Natural killer cell treated with Interleukin-12 subunit alpha and Interleukin-12 subunit beta and Interleukin-15 and Interleukin-18, amount 100 ng/mL, for 72 hours (primary cell): ENCODE results near the gene RBM47. TPM values are rescaled to one million over a fixed set of nuclear protein-coding genes. Genes with fewer than 3 reads are reported as not detected.

ENCODE experiments used
- ATAC-seq, 2 donors: fragments of 150-1000 bp; cut with Tn5 transposase in 1 of 2; sonication (Bioruptor Pico), chemical (Tn5 transposase) in 1 of 2; 2 replicates each; pipeline ENCODE4 v1.10.0; 2021
- DNase-seq: peaks from one replicate; pipeline ENCODE4 v3.0.0; 2022; ENCODE audit warnings: low spot score
- H3K27ac Mint-ChIP-seq, 2 donors: 1 replicate in 1 of 2; 2 replicates in 1 of 2; pipeline ENCODE4 v1.8.0; 2022; ENCODE audit warnings: mixed read lengths in 2 of 2, mild to moderate bottlenecking in 1 of 2, moderate library complexity in 1 of 2
- H3K27me3 Mint-ChIP-seq, 2 donors: 1 replicate in 1 of 2; 2 replicates in 1 of 2; pipeline ENCODE4 v1.8.0; 2022; ENCODE audit warnings: mixed read lengths in 2 of 2
- H3K36me3 Mint-ChIP-seq: one replicate; pipeline ENCODE4 v1.8.0; 2022; ENCODE audit warnings: mixed read lengths
- H3K4me1 Mint-ChIP-seq, 2 donors: 1 replicate in 1 of 2; 2 replicates in 1 of 2; pipeline ENCODE4 v1.8.0; 2022; ENCODE audit warnings: low read depth in 2 of 2, mixed read lengths in 2 of 2, mild to moderate bottlenecking in 1 of 2
- H3K4me3 Mint-ChIP-seq: one replicate; pipeline ENCODE4 v1.8.0; 2022; ENCODE audit warnings: mixed read lengths
- H3K9me3 Mint-ChIP-seq: 2 replicates; pipeline ENCODE4 v1.8.0; 2022; ENCODE audit warnings: mixed read lengths
- total RNA-seq, 2 donors: library from RNA; stranded (reverse); gene quantifications; one replicate each; pipeline ENCODE4 v1.2.3, GENCODE V29; 2022

Gene RBM47
- total RNA-seq, 2 donors from 2014 or later: 8.5 to 15.4 TPM

DNA sequence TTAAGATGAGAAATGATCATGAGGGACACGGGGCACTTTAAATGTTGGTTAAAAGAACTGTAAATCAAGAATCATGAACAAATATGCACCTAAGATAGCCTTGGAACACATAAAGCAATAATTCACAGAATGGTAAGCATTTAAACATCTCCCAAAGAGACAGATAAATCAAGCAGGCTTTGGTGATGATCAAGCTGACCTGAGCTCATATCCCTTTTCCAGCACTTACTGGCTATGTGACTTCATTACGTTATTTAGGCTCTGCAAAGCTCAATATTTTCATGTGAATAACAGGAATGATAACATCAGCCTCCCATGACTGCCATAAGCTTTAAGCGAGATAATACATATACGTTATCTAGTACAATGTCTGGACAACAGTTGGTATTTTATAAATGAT is 239.7 kb downstream of the RBM47 start:
- no peak for DNase-seq
- ATAC-seq: no peak
- Mint-ChIP-seq H3K27ac (no peak overlapping the region), H3K9me3 (no peaks in the 10 kb centered on the region), H3K4me1 (no peaks in the 10 kb centered on the region), H3K27me3 (peaks cover 12 to 13% of the 10 kb centered on the region in 2 donors), H3K36me3 (no peaks in the 10 kb centered on the region), H3K4me3 (no peak overlapping the region)

DNA sequence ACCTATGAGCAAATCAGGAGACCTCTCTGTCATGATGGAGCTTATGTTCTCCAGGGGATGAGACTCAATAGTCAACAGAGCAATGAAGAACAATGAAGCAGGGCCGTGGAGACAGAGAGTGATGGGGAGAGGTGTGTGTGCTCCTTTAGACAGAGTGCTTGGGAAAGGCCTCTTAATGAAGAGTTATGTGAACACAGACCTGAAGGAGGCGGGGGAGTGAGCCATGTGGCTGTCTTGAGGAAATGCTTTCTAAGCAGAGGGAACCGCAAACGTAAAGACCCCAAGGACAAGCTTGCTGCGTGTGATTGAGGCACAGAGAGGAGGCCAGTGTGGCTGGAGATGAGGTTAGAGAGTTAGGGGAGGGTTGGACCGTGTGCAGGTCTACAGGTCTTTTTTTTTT is 241.4 kb downstream of the RBM47 start:
- DNase-seq: no peak
- Mint-ChIP-seq H3K4me3 (no peak overlapping the region), H3K27me3 (peaks cover 15 to 18% of the 10 kb centered on the region in 2 donors), H3K9me3 (no peaks in the 10 kb centered on the region), H3K27ac (no peak overlapping the region), H3K4me1 (no peaks in the 10 kb centered on the region), H3K36me3 (no peaks in the 10 kb centered on the region)
- ATAC-seq: no peak

DNA sequence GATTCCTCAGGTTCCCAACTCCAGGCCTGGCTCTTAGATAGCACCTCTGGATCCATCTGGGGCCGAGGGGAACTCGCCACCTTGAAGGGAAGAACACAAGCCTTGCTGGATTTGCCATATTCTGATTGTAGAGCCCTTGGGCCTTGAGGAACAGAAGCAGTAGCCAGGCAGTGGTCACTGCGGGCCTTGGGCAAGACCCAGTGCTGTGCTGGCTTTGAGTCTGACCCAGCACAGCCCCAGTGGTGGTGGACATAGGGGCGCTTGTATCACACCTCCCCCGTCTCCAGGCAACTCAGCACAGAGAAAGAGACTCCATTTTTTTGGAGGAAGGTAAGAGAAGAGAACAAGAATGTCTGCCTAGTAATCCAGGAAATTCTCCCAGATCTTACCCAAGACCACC is 249.0 kb downstream of the RBM47 start:
- H3K4me1 Mint-ChIP-seq: no peaks in the 10 kb centered on the region
- no peak overlapping the region for H3K4me3 Mint-ChIP-seq
- peaks cover 19 to 25% of the 10 kb centered on the region in 2 donors for H3K27me3 Mint-ChIP-seq
- no peaks in the 10 kb centered on the region for H3K36me3 Mint-ChIP-seq
- no peak overlapping the region for H3K27ac Mint-ChIP-seq
- ATAC-seq (peak in 1 of 2 donors; percentile 56), DNase-seq (no peak)
- H3K9me3 Mint-ChIP-seq: no peaks in the 10 kb centered on the region

DNA sequence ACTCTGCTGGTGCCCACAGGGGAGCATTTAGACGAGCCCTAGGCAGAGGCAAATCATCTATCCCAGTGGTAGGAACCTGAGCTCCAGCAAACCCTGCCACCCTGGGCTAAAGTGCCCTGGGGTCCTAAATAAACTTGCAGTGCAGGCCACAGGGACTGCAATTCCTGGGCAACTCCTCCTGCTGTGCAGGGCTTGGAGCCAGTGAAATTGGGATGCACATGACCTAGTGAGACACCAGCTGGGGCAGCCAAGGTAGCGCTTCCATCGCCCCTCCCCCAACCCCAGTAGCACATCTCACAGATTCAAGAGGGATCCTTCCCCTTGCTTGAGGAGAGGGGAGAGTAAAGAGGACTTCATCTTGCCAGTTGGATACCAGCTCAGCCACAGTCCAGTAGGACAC is 250.4 kb downstream of the RBM47 start:
- peaks cover 11 to 17% of the 10 kb centered on the region in 2 donors for H3K27me3 Mint-ChIP-seq
- ATAC-seq (peak in 1 of 2 donors; percentile 22), DNase-seq (no peak)
- no peaks in the 10 kb centered on the region for H3K36me3 Mint-ChIP-seq
- H3K4me3 Mint-ChIP-seq: no peak overlapping the region
- H3K27ac Mint-ChIP-seq: no peak overlapping the region
- H3K4me1 Mint-ChIP-seq: no peaks in the 10 kb centered on the region
- no peaks in the 10 kb centered on the region for H3K9me3 Mint-ChIP-seq

DNA sequence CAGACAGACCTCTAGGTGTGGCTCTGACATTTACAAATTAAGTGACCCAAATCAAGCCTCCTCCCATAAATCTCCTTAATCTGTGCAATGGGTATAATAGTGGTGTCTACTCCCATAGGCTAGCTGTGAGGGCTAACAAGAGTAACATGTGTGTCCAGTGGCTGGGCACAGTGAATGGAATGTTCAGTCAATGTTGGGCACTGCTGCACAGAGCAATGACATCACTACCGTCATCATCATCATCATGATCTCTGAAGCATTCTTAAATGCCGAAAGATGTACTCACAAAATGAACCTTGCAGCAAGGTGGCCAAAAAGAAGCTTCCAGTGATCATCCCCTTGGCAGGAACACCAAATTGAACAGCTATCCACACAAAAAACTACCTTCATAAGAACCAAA is 251.0 kb downstream of the RBM47 start:
- ATAC-seq: no peak
- Mint-ChIP-seq H3K4me1 (no peaks in the 10 kb centered on the region), H3K27me3 (peaks cover 11 to 17% of the 10 kb centered on the region in 2 donors), H3K36me3 (no peaks in the 10 kb centered on the region), H3K27ac (no peak overlapping the region), H3K4me3 (no peak overlapping the region), H3K9me3 (no peaks in the 10 kb centered on the region)
- no peak for DNase-seq

DNA sequence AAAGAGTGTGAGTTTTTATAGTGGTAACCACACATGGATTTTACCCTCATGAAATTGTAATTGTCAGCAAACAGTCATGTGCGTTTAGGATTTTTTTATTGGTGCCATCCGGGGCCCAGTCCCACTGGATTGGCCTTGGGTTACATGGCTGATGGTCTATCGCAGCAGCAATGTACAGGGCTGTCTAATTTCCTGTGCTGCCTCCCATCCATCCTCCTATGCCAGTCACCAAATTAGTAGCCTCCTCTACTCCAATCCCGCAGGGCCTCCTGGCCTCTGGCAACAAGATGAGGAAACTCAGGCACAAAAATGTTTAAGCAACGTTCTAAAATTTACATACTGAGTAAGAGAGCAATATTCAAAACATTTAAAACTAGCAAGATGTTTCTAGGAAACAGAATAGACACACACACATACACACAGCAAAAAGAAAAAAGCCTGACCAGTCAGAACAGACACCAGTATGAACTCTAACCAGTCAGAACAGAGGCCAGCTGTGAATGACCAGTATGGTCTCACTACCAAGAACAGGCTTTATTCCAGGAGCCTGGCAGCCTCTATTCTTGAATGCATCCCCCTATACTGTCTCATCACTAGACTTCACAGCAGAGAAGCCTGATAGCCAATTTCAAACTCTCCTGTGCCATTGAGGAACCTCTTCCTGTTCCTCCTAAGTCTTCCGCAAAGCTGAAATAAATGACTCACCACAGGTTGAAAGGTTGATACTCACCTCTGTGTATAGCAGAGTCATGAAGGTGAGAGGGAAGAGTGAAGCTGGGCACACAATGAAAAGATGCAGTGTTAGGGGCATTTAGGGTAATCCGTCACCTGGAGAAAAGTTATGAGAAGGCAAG is 251.9 kb downstream of the RBM47 start:
- Mint-ChIP-seq H3K4me3 (no peak overlapping the region), H3K27ac (no peak overlapping the region), H3K36me3 (no peaks in the 10 kb centered on the region), H3K9me3 (no peaks in the 10 kb centered on the region), H3K4me1 (no peaks in the 10 kb centered on the region), H3K27me3 (peaks cover 9% of the 10 kb centered on the region in 2 donors)
- DNase-seq (no peak), ATAC-seq (peak in 1 of 2 donors; percentile 48)

DNA sequence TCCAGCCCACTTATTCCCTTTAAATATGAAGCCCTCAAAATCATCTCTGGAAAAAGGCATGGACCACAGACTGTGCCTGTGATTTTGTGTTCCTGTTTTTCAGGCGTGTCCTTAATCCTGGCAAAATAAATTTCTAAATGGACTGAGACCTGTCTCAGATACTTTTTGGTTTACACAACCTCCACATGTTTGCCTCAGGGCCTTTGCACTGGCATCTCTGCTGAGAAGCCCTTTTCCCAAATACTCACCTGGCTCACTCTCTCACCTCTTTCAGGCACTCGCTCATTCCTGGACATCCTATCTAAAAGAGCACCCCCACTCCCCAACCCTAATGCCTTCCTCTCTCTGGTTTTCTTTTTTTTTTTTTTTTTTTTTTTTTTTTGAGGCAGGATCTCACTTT is 254.0 kb downstream of the RBM47 start:
- ATAC-seq (no peak), DNase-seq (no peak)
- peaks cover 0 to 2% of the 10 kb centered on the region in 2 donors for H3K27me3 Mint-ChIP-seq
- no peaks in the 10 kb centered on the region for H3K36me3 Mint-ChIP-seq
- no peak overlapping the region for H3K4me3 Mint-ChIP-seq
- no peaks in the 10 kb centered on the region for H3K4me1 Mint-ChIP-seq
- H3K9me3 Mint-ChIP-seq: no peaks in the 10 kb centered on the region
- H3K27ac Mint-ChIP-seq: no peak overlapping the region

DNA sequence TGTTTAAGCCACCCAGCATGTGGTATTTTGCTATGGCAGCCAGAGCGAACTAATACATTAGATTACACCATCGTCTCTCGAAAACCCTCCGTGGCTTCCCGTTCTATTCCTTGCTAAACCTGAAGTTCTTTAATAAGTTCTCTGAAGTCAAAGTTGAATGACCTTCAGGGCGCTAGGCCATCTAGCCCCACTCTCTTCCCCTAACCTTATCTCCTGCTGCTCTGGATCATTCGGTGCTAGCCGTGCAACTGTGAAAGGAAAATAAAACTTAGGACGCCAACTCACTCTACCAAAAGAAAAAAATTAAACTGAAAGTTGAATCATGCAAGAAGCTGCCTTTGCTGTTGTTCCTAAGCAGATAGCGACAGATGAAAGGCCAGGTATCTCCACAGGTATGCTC is 254.6 kb downstream of the RBM47 start:
- DNase-seq (no peak), ATAC-seq (no peak)
- peaks cover 0 to 2% of the 10 kb centered on the region in 2 donors for H3K27me3 Mint-ChIP-seq
- H3K27ac Mint-ChIP-seq: no peak overlapping the region
- H3K4me3 Mint-ChIP-seq: no peak overlapping the region
- H3K9me3 Mint-ChIP-seq: no peaks in the 10 kb centered on the region
- no peaks in the 10 kb centered on the region for H3K36me3 Mint-ChIP-seq
- H3K4me1 Mint-ChIP-seq: no peaks in the 10 kb centered on the region

DNA sequence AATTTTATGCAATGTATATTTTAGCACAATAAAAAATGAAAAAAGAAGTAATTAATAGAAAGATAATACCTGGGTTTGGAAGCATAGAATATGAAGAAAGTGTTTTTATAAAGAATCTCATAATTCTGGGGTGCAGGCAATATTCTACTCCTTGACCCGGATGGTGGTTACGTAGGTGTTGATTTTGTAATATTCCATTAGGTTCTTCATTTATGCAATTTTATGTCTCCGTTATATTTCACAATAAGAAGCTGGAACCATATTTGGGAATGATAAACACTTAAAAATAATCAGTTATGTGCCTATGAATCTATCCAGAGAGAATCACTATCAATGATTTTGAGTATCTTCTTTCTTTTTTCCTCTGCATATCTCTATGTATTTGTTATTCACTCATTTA is 256.0 kb downstream of the RBM47 start:
- no peak overlapping the region for H3K4me3 Mint-ChIP-seq
- no peaks in the 10 kb centered on the region for H3K4me1 Mint-ChIP-seq
- no peak overlapping the region for H3K27ac Mint-ChIP-seq
- ATAC-seq (no peak), DNase-seq (no peak)
- peaks cover 0 to 2% of the 10 kb centered on the region in 2 donors for H3K27me3 Mint-ChIP-seq
- no peaks in the 10 kb centered on the region for H3K9me3 Mint-ChIP-seq
- H3K36me3 Mint-ChIP-seq: no peaks in the 10 kb centered on the region

Other genes with a start within 250 kb of the RBM47 start
- gene NSUN7, start 120.1 kb upstream of the RBM47 start, total RNA-seq: under 1 TPM in 1 of 2 donors, not detected in 1; 0.12 TPM